ENCODE measurements around the gene SETD1B.

Gene SETD1B

GRCh38 chr12:121817648-121818043, 13.8 kb downstream of the SETD1B start:
- Histone ChIP-seq H3K36me3 (ENCODE audit: insufficient read depth, low read length) (peaks cover 47% of the 10 kb centered on the region; the same call in 1 of the 2 replicates), H3K79me2 (ENCODE audit: insufficient read depth, low read length) (peaks cover 21% of the 10 kb centered on the region), H3K4me2 (ENCODE audit: low read depth, low read length, poor library complexity, severe bottlenecking) (no peak overlapping the region), H3K9me3 (ENCODE audit: insufficient read depth, low read depth, low read length) (no peaks in the 10 kb centered on the region), H3K9ac (ENCODE audit: low read depth, low read length, poor library complexity, severe bottlenecking) (no peak overlapping the region), H3K4me1 (ENCODE audit: insufficient read depth, low read length, poor library complexity, severe bottlenecking) (peaks cover 13% of the 10 kb centered on the region), H3K27me3 (ENCODE audit: insufficient read depth, low read length, poor library complexity, severe bottlenecking) (no peaks in the 10 kb centered on the region), H3K4me3 (ENCODE audit: low read length, poor library complexity, severe bottlenecking) (no peak overlapping the region), H4K20me1 (ENCODE audit: insufficient read depth, low read length, poor library complexity, severe bottlenecking) (peaks cover 9% of the 10 kb centered on the region), H2AFZ (ENCODE audit: low read length) (no peak overlapping the region), H3F3A (ENCODE audit: low read depth) (no peaks in the 10 kb centered on the region), H3K9me2 (replicated peaks; ENCODE audit: low read depth, low read length) (no peaks in the 10 kb centered on the region)
- TF ChIP-seq, protein P1, sequence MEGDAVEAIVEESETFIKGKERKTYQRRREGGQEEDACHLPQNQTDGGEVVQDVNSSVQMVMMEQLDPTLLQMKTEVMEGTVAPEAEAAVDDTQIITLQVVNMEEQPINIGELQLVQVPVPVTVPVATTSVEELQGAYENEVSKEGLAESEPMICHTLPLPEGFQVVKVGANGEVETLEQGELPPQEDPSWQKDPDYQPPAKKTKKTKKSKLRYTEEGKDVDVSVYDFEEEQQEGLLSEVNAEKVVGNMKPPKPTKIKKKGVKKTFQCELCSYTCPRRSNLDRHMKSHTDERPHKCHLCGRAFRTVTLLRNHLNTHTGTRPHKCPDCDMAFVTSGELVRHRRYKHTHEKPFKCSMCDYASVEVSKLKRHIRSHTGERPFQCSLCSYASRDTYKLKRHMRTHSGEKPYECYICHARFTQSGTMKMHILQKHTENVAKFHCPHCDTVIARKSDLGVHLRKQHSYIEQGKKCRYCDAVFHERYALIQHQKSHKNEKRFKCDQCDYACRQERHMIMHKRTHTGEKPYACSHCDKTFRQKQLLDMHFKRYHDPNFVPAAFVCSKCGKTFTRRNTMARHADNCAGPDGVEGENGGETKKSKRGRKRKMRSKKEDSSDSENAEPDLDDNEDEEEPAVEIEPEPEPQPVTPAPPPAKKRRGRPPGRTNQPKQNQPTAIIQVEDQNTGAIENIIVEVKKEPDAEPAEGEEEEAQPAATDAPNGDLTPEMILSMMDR (conservative IDR thresholded peaks at IDR 0.05; ENCODE audit: low read length), result no peak
- no peak for TF ChIP-seq EZH2phosphoT487 (IDR thresholded peaks at IDR 0.05; ENCODE audit: borderline replicate concordance)

GRCh38 chr12:121819212-121819949, 15.6 kb downstream of the SETD1B start:
- Histone ChIP-seq H2AFZ (ENCODE audit: low read length) (no peak overlapping the region), H3K9me2 (replicated peaks; ENCODE audit: low read depth, low read length) (no peaks in the 10 kb centered on the region), H3K9ac (ENCODE audit: low read depth, low read length, poor library complexity, severe bottlenecking) (no peak overlapping the region), H3K79me2 (ENCODE audit: insufficient read depth, low read length) (peaks cover 7% of the 10 kb centered on the region; the same call in 1 of the 2 replicates), H3K36me3 (ENCODE audit: insufficient read depth, low read length) (peaks cover 56% of the 10 kb centered on the region; the same call in 1 of the 2 replicates), H3F3A (ENCODE audit: low read depth) (no peaks in the 10 kb centered on the region), H4K20me1 (ENCODE audit: insufficient read depth, low read length, poor library complexity, severe bottlenecking) (no peaks in the 10 kb centered on the region), H3K27me3 (ENCODE audit: insufficient read depth, low read length, poor library complexity, severe bottlenecking) (no peaks in the 10 kb centered on the region), H3K9me3 (ENCODE audit: insufficient read depth, low read depth, low read length) (no peaks in the 10 kb centered on the region), H3K4me2 (ENCODE audit: low read depth, low read length, poor library complexity, severe bottlenecking) (no peak overlapping the region), H3K4me3 (ENCODE audit: low read length, poor library complexity, severe bottlenecking) (no peak overlapping the region), H3K4me1 (ENCODE audit: insufficient read depth, low read length, poor library complexity, severe bottlenecking) (no peaks in the 10 kb centered on the region)
- TF ChIP-seq, protein P1 (conservative IDR thresholded peaks at IDR 0.05; ENCODE audit: low read length), result no peak
- no peak for TF ChIP-seq EZH2phosphoT487 (IDR thresholded peaks at IDR 0.05; ENCODE audit: borderline replicate concordance)

DNA sequence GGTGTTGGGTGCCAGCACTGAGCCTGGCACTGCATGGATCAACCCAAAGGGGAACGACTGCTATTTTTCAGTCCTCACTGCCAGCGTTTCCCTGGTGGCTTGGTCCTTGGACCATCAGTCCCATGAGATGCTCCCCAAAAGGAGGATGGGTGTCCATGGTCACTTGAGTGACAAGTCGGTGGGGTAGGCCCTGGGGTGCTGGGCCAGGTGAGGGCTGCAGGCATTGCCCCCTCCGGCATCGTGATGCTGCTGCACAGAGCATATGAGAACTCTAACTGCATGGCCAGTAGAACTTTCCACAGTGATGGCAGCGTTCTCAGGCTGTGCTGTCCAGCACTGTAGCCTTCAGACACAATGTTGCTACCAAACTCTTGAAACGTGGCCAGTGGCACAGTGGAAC, 16.2 kb downstream of the SETD1B start:
- Histone ChIP-seq H3K4me3 (ENCODE audit: low read length, poor library complexity, severe bottlenecking) (no peak overlapping the region), H3K4me1 (ENCODE audit: insufficient read depth, low read length, poor library complexity, severe bottlenecking) (no peaks in the 10 kb centered on the region), H4K20me1 (ENCODE audit: insufficient read depth, low read length, poor library complexity, severe bottlenecking) (no peaks in the 10 kb centered on the region), H3K79me2 (ENCODE audit: insufficient read depth, low read length) (0 out of 2 replicates have a peak, but pooled peaks cover 1% of the 10 kb centered on the region), H3K4me2 (ENCODE audit: low read depth, low read length, poor library complexity, severe bottlenecking) (no peak overlapping the region), H3K9me2 (replicated peaks; ENCODE audit: low read depth, low read length) (no peaks in the 10 kb centered on the region), H3K27me3 (ENCODE audit: insufficient read depth, low read length, poor library complexity, severe bottlenecking) (no peaks in the 10 kb centered on the region), H3K9me3 (ENCODE audit: insufficient read depth, low read depth, low read length) (no peaks in the 10 kb centered on the region), H2AFZ (ENCODE audit: low read length) (no peak overlapping the region), H3K9ac (ENCODE audit: low read depth, low read length, poor library complexity, severe bottlenecking) (no peak overlapping the region), H3K36me3 (ENCODE audit: insufficient read depth, low read length) (peaks cover 51% of the 10 kb centered on the region; the same call in 1 of the 2 replicates), H3F3A (ENCODE audit: low read depth) (no peaks in the 10 kb centered on the region)
- TF ChIP-seq, protein P1 (conservative IDR thresholded peaks at IDR 0.05; ENCODE audit: low read length), result no peak
